Measurements from ENCODE around the gene RIC1. TPM values are rescaled to one million over a fixed set of nuclear protein-coding genes. Genes with fewer than 3 reads are reported as not detected.

Gene RIC1
- total RNA-seq, 1 experiment from 2014 or later, result 25.5 TPM

DNA sequence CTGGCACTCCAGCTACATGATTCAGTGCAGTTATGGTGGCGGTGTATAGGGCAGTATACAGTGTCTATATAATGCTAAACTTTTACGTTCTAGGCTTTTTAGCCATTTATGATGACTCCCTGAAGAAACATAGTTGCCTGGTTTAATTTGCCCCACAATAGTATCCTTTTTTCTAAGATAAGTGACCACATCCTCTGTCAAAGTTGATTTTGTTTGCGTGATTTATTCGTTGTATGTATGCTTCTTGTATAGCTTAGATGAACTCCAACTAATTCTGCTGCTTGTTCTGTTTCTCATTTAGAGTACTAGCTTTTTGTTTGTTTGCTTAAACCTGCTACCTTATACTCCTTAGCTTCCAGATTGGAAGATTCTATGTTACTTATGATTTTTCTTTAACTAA is 120.4 kb downstream of the RIC1 start:
- BruUV-seq (replicated peaks), result no TSS peak
- ATAC-seq (no peak), DNase-seq (ENCODE audit: low read depth, low spot score) (no peak)
- Histone ChIP-seq H3K4me1 (ENCODE audit: control insufficient read depth in 1 of 2, insufficient read depth in 2 of 2, low read length in 2 of 2) (no peaks in the 10 kb centered on the region), H4K20me1 (ENCODE audit: insufficient read depth) (no peaks in the 10 kb centered on the region), H3K9ac (ENCODE audit: low read length) (no peak overlapping the region), H3K36me3 (ENCODE audit: control insufficient read depth in 1 of 2, insufficient read depth in 2 of 2, low read length in 2 of 2) (peaks cover 16 to 25% of the 10 kb centered on the region in 2 experiments; a peak in 3 of 4 replicates), H3K4me3 (replicated peaks in 1 of 2; ENCODE audit: low read depth in 1 of 2, low read length in 2 of 2) (no peak overlapping the region), H3K27me3 (ENCODE audit: insufficient read depth, low read length) (no peaks in the 10 kb centered on the region), H3K9me3 (ENCODE audit: control insufficient read depth in 1 of 2, insufficient read depth in 1 of 2, low read depth in 1 of 2, low read length in 2 of 2) (no peaks in the 10 kb centered on the region), H3K27ac (ENCODE audit: low read depth, low read length) (no peak overlapping the region), H3K4me2 (ENCODE audit: low read length) (no peak overlapping the region), H2AFZ (ENCODE audit: low read depth, low read length, poor library complexity, severe bottlenecking) (no peak overlapping the region), H3K9me2 (ENCODE audit: insufficient read depth) (no peaks in the 10 kb centered on the region), H3K79me2 (ENCODE audit: insufficient read depth, low read length) (no peaks in the 10 kb centered on the region)
- CTCF ChIA-PET, result no interaction called here
- intact Hi-C loops (cut with micrococcal nuclease), result no loop called here
- POLR2A ChIA-PET, result no interaction called here
- TF ChIP-seq CEBPB (IDR thresholded peaks at IDR 0.05; ENCODE audit: low read depth), result no peak
- no peak for TF ChIP-seq FOSL1 (IDR thresholded peaks at IDR 0.05; ENCODE audit: low read depth)
- TF ChIP-seq, protein P1, sequence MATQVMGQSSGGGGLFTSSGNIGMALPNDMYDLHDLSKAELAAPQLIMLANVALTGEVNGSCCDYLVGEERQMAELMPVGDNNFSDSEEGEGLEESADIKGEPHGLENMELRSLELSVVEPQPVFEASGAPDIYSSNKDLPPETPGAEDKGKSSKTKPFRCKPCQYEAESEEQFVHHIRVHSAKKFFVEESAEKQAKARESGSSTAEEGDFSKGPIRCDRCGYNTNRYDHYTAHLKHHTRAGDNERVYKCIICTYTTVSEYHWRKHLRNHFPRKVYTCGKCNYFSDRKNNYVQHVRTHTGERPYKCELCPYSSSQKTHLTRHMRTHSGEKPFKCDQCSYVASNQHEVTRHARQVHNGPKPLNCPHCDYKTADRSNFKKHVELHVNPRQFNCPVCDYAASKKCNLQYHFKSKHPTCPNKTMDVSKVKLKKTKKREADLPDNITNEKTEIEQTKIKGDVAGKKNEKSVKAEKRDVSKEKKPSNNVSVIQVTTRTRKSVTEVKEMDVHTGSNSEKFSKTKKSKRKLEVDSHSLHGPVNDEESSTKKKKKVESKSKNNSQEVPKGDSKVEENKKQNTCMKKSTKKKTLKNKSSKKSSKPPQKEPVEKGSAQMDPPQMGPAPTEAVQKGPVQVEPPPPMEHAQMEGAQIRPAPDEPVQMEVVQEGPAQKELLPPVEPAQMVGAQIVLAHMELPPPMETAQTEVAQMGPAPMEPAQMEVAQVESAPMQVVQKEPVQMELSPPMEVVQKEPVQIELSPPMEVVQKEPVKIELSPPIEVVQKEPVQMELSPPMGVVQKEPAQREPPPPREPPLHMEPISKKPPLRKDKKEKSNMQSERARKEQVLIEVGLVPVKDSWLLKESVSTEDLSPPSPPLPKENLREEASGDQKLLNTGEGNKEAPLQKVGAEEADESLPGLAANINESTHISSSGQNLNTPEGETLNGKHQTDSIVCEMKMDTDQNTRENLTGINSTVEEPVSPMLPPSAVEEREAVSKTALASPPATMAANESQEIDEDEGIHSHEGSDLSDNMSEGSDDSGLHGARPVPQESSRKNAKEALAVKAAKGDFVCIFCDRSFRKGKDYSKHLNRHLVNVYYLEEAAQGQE (IDR thresholded peaks at IDR 0.05; ENCODE audit: low read depth), result no peak
- TF ChIP-seq YY1 (IDR thresholded peaks at IDR 0.05; ENCODE audit: extremely low read depth, insufficient replicate concordance, low read depth, low read length), result no peak
- TF ChIP-seq SP1 (IDR thresholded peaks at IDR 0.05; ENCODE audit: low read depth), result no peak
- TF ChIP-seq, protein P2, sequence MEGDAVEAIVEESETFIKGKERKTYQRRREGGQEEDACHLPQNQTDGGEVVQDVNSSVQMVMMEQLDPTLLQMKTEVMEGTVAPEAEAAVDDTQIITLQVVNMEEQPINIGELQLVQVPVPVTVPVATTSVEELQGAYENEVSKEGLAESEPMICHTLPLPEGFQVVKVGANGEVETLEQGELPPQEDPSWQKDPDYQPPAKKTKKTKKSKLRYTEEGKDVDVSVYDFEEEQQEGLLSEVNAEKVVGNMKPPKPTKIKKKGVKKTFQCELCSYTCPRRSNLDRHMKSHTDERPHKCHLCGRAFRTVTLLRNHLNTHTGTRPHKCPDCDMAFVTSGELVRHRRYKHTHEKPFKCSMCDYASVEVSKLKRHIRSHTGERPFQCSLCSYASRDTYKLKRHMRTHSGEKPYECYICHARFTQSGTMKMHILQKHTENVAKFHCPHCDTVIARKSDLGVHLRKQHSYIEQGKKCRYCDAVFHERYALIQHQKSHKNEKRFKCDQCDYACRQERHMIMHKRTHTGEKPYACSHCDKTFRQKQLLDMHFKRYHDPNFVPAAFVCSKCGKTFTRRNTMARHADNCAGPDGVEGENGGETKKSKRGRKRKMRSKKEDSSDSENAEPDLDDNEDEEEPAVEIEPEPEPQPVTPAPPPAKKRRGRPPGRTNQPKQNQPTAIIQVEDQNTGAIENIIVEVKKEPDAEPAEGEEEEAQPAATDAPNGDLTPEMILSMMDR (IDR thresholded peaks at IDR 0.05 in 2 of 3, conservative IDR thresholded peaks at IDR 0.05 in 1 of 3; ENCODE audit: borderline replicate concordance in 1 of 3, insufficient read depth in 1 of 3, low read depth in 2 of 3, low read length in 2 of 3), result no peak
- no peak for TF ChIP-seq POLR2A (IDR thresholded peaks at IDR 0.05; ENCODE audit: borderline replicate concordance, extremely low read depth, insufficient read depth, insufficient read length)
- TF ChIP-seq, protein P3, sequence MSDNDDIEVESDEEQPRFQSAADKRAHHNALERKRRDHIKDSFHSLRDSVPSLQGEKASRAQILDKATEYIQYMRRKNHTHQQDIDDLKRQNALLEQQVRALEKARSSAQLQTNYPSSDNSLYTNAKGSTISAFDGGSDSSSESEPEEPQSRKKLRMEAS (IDR thresholded peaks at IDR 0.05), result no peak
- no peak for TF ChIP-seq EZH2phosphoT487 (IDR thresholded peaks at IDR 0.05; ENCODE audit: borderline replicate concordance)
- no peak for TF ChIP-seq TCF7L2 (IDR thresholded peaks at IDR 0.05; ENCODE audit: borderline replicate concordance, extremely low read depth, insufficient read depth, insufficient read length)
- TF ChIP-seq, protein P4, sequence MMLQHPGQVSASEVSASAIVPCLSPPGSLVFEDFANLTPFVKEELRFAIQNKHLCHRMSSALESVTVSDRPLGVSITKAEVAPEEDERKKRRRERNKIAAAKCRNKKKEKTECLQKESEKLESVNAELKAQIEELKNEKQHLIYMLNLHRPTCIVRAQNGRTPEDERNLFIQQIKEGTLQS (IDR thresholded peaks at IDR 0.05), result no peak
- TF ChIP-seq ZFX (IDR thresholded peaks at IDR 0.05), result no peak
- TF ChIP-seq ELF1 (IDR thresholded peaks at IDR 0.05; ENCODE audit: borderline replicate concordance, low read depth), result no peak
- TF ChIP-seq SRF (IDR thresholded peaks at IDR 0.05; ENCODE audit: low read depth), result no peak
- TF ChIP-seq EGR1 (IDR thresholded peaks at IDR 0.05; ENCODE audit: low read depth), result no peak
- RAD21 ChIA-PET (ENCODE audit: low non-redundant PET in 1 of 2, low total read pairs in 2 of 2, uncharacterized antibody in 2 of 2, unreplicated experiment in 2 of 2), result no interaction called here

Measured in HCT116 (cell line).